ENCODE results near the gene VPS35. TPM values are rescaled to one million over a fixed set of nuclear protein-coding genes. Genes with fewer than 3 reads are reported as not detected.

VPS35 gene
- total and polyA plus RNA-seq, 2 of the 13 experiments (the other 11 are each of a cell fraction or from before 2014, with no cell fraction given), result 30.7 to 136 TPM

GRCh38 chr16:46688654-46689364 is at the start of gene VPS35 (continued):
- TF ChIP-seq, protein P1, sequence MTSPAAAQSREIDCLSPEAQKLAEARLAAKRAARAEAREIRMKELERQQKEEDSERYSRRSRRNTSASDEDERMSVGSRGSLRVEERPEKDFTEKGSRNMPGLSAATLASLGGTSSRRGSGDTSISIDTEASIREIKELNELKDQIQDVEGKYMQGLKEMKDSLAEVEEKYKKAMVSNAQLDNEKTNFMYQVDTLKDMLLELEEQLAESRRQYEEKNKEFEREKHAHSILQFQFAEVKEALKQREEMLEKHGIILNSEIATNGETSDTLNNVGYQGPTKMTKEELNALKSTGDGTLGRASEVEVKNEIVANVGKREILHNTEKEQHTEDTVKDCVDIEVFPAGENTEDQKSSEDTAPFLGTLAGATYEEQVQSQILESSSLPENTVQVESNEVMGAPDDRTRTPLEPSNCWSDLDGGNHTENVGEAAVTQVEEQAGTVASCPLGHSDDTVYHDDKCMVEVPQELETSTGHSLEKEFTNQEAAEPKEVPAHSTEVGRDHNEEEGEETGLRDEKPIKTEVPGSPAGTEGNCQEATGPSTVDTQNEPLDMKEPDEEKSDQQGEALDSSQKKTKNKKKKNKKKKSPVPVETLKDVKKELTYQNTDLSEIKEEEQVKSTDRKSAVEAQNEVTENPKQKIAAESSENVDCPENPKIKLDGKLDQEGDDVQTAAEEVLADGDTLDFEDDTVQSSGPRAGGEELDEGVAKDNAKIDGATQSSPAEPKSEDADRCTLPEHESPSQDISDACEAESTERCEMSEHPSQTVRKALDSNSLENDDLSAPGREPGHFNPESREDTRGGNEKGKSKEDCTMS (CRISPR knock-in tag; conservative IDR thresholded peaks at IDR 0.05), result no peak
- TF ChIP-seq ZNF746 (CRISPR knock-in tag; IDR thresholded peaks at IDR 0.05) (peak; percentile 85; the same call in 1 of the 2 replicates), RFXAP (CRISPR knock-in tag; IDR thresholded peaks at IDR 0.05; ENCODE audit: borderline replicate concordance) (peak; percentile 66; the same call in 1 of the 2 replicates), DPF2 (CRISPR knock-in tag; IDR thresholded peaks at IDR 0.05; ENCODE audit: borderline replicate concordance, low read depth) (no peak), ZNF230 (CRISPR knock-in tag; IDR thresholded peaks at IDR 0.05) (peak; percentile 44; the same call in 1 of the 2 replicates), ZZZ3 (CRISPR knock-in tag; IDR thresholded peaks at IDR 0.05; ENCODE audit: borderline replicate concordance) (no peak), BRCA1 (CRISPR knock-in tag; IDR thresholded peaks at IDR 0.05) (peak; percentile 93; the same call in 1 of the 2 replicates), STAT5B (CRISPR knock-in tag; IDR thresholded peaks at IDR 0.05) (no peak), ARID4A (CRISPR knock-in tag; IDR thresholded peaks at IDR 0.05; ENCODE audit: borderline replicate concordance) (peak; percentile 74), NR2F1 (CRISPR knock-in tag; IDR thresholded peaks at IDR 0.05) (no peak), ZNF101 (CRISPR knock-in tag; IDR thresholded peaks at IDR 0.05; ENCODE audit: borderline replicate concordance, low read depth) (no peak), THAP11 (CRISPR knock-in tag; IDR thresholded peaks at IDR 0.05) (no peak; the same call in none of the 2 replicates), GATAD2A (CRISPR knock-in tag; IDR thresholded peaks at IDR 0.05) (peak; percentile 38), TEAD3 (CRISPR knock-in tag; optimal IDR thresholded peaks at IDR 0.05; ENCODE audit: borderline replicate concordance) (peak; percentile 25), NR0B2 (CRISPR knock-in tag; IDR thresholded peaks at IDR 0.05) (peak; percentile 61; the same call in 1 of the 2 replicates), FOXC1 (CRISPR knock-in tag; IDR thresholded peaks at IDR 0.05; ENCODE audit: borderline replicate concordance) (peak; percentile 91), NCOA1 (CRISPR knock-in tag; IDR thresholded peaks at IDR 0.05) (no peak), ZFP37 (CRISPR knock-in tag; IDR thresholded peaks at IDR 0.05; ENCODE audit: borderline replicate concordance) (peak; percentile 53; the same call in 1 of the 2 replicates), CHD4 (IDR thresholded peaks at IDR 0.05; ENCODE audit: borderline replicate concordance, low read length) (peak; percentile 49; the same call in 1 of the 2 replicates), ZNF138 (CRISPR knock-in tag; IDR thresholded peaks at IDR 0.05; ENCODE audit: low read depth) (peak; percentile 26; the same call in 1 of the 2 replicates)
- TF ChIP-seq, protein P2, sequence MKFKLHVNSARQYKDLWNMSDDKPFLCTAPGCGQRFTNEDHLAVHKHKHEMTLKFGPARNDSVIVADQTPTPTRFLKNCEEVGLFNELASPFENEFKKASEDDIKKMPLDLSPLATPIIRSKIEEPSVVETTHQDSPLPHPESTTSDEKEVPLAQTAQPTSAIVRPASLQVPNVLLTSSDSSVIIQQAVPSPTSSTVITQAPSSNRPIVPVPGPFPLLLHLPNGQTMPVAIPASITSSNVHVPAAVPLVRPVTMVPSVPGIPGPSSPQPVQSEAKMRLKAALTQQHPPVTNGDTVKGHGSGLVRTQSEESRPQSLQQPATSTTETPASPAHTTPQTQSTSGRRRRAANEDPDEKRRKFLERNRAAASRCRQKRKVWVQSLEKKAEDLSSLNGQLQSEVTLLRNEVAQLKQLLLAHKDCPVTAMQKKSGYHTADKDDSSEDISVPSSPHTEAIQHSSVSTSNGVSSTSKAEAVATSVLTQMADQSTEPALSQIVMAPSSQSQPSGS (CRISPR knock-in tag; IDR thresholded peaks at IDR 0.05), result peak; percentile 46; the same call in 1 of the 2 replicates
